Measurements from ENCODE around the gene GLYAT. TPM values are rescaled to one million over a fixed set of nuclear protein-coding genes. Genes with fewer than 3 reads are reported as not detected.

Gene GLYAT
- polyA plus RNA-seq, 1 donor from 2014 or later, result not detected

DNA sequence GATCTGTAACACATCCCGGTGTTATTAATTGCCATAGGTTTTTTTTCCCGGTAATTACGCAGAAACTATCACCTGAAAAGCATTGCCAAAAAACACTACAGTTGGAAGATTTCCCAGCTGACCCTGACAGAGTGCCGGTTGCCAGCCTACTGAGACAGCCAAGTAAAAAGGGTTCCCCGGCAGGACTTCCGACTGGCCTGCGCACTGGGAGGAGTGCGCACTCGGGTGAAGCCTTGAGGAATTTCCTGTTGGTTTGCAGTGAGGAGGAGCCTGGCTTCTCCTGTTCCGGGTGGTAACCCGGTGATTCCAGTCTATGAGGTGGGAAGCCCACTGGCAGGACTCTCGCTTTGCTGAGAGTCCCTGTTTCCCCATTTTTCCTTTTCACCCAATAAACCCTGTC, 57.1 kb downstream of the GLYAT start:
- no peak for TF ChIP-seq POLR2AphosphoS5 (IDR thresholded peaks at IDR 0.05)
- TF ChIP-seq, protein P1, sequence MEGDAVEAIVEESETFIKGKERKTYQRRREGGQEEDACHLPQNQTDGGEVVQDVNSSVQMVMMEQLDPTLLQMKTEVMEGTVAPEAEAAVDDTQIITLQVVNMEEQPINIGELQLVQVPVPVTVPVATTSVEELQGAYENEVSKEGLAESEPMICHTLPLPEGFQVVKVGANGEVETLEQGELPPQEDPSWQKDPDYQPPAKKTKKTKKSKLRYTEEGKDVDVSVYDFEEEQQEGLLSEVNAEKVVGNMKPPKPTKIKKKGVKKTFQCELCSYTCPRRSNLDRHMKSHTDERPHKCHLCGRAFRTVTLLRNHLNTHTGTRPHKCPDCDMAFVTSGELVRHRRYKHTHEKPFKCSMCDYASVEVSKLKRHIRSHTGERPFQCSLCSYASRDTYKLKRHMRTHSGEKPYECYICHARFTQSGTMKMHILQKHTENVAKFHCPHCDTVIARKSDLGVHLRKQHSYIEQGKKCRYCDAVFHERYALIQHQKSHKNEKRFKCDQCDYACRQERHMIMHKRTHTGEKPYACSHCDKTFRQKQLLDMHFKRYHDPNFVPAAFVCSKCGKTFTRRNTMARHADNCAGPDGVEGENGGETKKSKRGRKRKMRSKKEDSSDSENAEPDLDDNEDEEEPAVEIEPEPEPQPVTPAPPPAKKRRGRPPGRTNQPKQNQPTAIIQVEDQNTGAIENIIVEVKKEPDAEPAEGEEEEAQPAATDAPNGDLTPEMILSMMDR (IDR thresholded peaks at IDR 0.05; ENCODE audit: poor library complexity, severe bottlenecking), result no peak
- no peak for TF ChIP-seq REST (IDR thresholded peaks at IDR 0.05; ENCODE audit: borderline replicate concordance)
- no peak for TF ChIP-seq SMC3 (conservative IDR thresholded peaks at IDR 0.05; ENCODE audit: poor library complexity)
- TF ChIP-seq EZH2 (IDR thresholded peaks at IDR 0.05; ENCODE audit: borderline replicate concordance, insufficient read depth, low read length, poor library complexity, severe bottlenecking), result no peak
- TF ChIP-seq TAF1 (IDR thresholded peaks at IDR 0.05; ENCODE audit: low read depth), result no peak
- no peaks in the 10 kb centered on the region for H3K9me3 ChIP-seq (ENCODE audit: low read length)

GRCh38 chr11:58671983-58672633, 59.6 kb downstream of the GLYAT start:
- Histone ChIP-seq H3K9ac (ENCODE audit: low read length) (no peak overlapping the region), H3K9me2 (ENCODE audit: insufficient read depth, low read length) (no peaks in the 10 kb centered on the region), H3K9me3 (ENCODE audit: low read length) (no peaks in the 10 kb centered on the region), H3K27me3 (ENCODE audit: insufficient read depth, low read depth, low read length) (no peaks in the 10 kb centered on the region), H3K79me2 (replicated peaks; ENCODE audit: insufficient read depth, low read length) (no peaks in the 10 kb centered on the region), H3F3A (ENCODE audit: insufficient read depth, low read length, poor library complexity, severe bottlenecking) (no peaks in the 10 kb centered on the region), H3K27ac (ENCODE audit: low read length) (no peak overlapping the region), H3K4me2 (ENCODE audit: low read length) (no peak overlapping the region), H3K4me3 (ENCODE audit: low read length) (no peak overlapping the region), H3K36me3 (ENCODE audit: insufficient read depth, low read length) (no peaks in the 10 kb centered on the region), H4K20me1 (ENCODE audit: insufficient read depth) (no peaks in the 10 kb centered on the region), H2AFZ (ENCODE audit: low read depth, low read length) (no peak overlapping the region)
- TF ChIP-seq REST (IDR thresholded peaks at IDR 0.05; ENCODE audit: borderline replicate concordance) (no peak), SMC3 (conservative IDR thresholded peaks at IDR 0.05; ENCODE audit: poor library complexity) (no peak), POLR2AphosphoS5 (IDR thresholded peaks at IDR 0.05) (no peak), RAD21 (conservative IDR thresholded peaks at IDR 0.05) (no peak), EZH2 (IDR thresholded peaks at IDR 0.05; ENCODE audit: borderline replicate concordance, insufficient read depth, low read length, poor library complexity, severe bottlenecking) (no peak), MXI1 (conservative IDR thresholded peaks at IDR 0.05; ENCODE audit: poor library complexity, severe bottlenecking) (no peak), TAF1 (IDR thresholded peaks at IDR 0.05; ENCODE audit: low read depth) (no peak), EP300 (conservative IDR thresholded peaks at IDR 0.05; ENCODE audit: poor library complexity, severe bottlenecking) (no peak)
- TF ChIP-seq, protein P1 (IDR thresholded peaks at IDR 0.05; ENCODE audit: poor library complexity, severe bottlenecking), result no peak

More for the DNA sequence above, 57.1 kb downstream of the GLYAT start:
- Histone ChIP-seq H3K4me3 (ENCODE audit: low read length) (no peak overlapping the region), H3F3A (ENCODE audit: insufficient read depth, low read length, poor library complexity, severe bottlenecking) (no peaks in the 10 kb centered on the region), H4K20me1 (ENCODE audit: insufficient read depth) (no peaks in the 10 kb centered on the region), H3K79me2 (replicated peaks; ENCODE audit: insufficient read depth, low read length) (no peaks in the 10 kb centered on the region), H3K9me2 (ENCODE audit: insufficient read depth, low read length) (no peaks in the 10 kb centered on the region), H2AFZ (ENCODE audit: low read depth, low read length) (no peak overlapping the region), H3K36me3 (ENCODE audit: insufficient read depth, low read length) (no peaks in the 10 kb centered on the region), H3K27ac (ENCODE audit: low read length) (no peak overlapping the region), H3K4me2 (ENCODE audit: low read length) (no peak overlapping the region), H3K9ac (ENCODE audit: low read length) (no peak overlapping the region), H3K27me3 (ENCODE audit: insufficient read depth, low read depth, low read length) (no peaks in the 10 kb centered on the region)
